Left ventricle myocardium superior (tissue), 1 donor: ENCODE data around the gene TMCO5A. TPM values are rescaled to one million over a fixed set of nuclear protein-coding genes. Genes with fewer than 3 reads are reported as not detected.

ENCODE experiments used
- ATAC-seq: fragments of 200-7000 bp; cut with Tn5 transposase; one replicate; pipeline ENCODE4 v1.9.1; 2020; ENCODE audit warnings: mild to moderate bottlenecking, moderate library complexity
- DNase-seq: peaks from one replicate; pipeline ENCODE4 v3.0.0-alpha.2; 2020
- intact Hi-C: fragments of 100-400 bp; cut with micrococcal nuclease; formaldehyde crosslinking; loops from one replicate; pipeline ENCODE4 v1.11.0; 2022
- long read RNA-seq: library from polyadenylated mRNA; unstranded; transcript quantifications from one replicate; pipeline ENCODE4 v2.0.0, GENCODE V29; 2021
- total RNA-seq: library from RNA; stranded (reverse); fragmentation: NEBNext Ultra II Directional; extraction: Animal tissue kit (Norgen Biotek cat#: 25700); gene quantifications from one replicate; pipeline ENCODE4 v1.2.1, GENCODE V29; 2021
- donor health status: DM: no; HTN: yes; CAD: no; lungs with severe emphysema.

TMCO5A gene
- not detected for total RNA-seq
- long read RNA-seq, result 0 reads

DNA sequence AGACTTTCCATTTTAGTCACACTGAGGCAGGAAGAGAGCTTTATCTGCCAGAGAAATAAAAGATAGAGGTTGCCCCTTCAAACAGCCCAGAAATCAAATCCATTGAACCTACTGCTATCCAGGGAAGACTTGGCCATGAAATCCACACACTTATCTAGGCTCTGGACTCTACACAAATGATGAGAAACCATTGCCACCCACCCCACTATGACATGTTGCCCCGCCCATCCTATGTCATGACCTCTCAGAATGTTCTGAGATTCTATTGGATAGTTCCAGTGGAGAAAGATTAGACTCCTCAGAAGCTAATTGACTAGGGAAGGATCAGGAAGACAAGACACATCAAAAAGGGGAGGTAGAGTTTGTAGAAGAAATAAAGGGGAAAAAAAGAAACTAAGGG is at the start of gene TMCO5A:
TSS of gene TMCO5A (plus strand) at position 301 of the 400 bp plus-strand sequence. CDS start 1,684 bp downstream, outside the sequence.
- ATAC-seq (no peak), DNase-seq (no peak)
- intact Hi-C loops, result no loop called here

DNA sequence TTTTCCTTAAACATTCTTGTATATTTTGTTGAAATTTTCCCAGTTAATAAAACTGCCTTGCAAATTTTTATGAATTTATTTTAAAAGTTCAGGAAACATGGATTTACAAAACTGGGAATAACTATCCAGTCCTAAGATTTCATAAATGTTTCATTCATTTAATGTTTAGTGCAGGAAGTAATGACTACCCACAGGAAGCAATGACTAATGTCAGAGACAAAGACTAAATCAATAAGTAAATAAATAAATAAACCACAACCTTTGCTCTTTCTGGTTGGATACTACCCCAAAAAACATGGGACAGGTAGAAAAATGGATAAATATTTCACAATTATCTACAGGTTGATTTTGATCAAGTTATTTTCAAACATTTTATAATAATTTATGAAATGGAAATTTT is 48.8 kb upstream of the TMCO5A start:
- no peak for DNase-seq
- no peak for ATAC-seq
- intact Hi-C loops, result no loop called here

DNA sequence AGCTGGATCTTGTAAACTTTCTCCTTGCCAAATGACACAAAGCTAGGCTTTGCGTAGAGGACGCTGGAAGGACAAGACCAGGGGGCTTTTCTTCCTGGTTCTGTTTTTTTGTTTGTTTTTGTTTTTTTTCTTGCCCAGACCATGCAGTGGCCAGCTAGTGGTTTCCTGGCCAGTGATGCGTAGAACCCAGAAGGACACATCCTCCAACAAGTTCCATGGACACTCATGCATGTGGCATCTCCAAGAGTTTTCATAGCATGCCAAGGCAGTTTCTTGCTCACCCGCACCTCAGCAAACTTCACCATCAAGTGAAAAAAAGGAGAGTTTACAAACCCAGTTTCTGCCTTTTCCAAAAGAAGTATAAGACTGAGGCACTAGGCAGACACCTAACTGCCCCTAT is 46.1 kb upstream of the TMCO5A start:
- ATAC-seq, result no peak
- DNase-seq, result no peak
- intact Hi-C loops, result no loop called here

DNA sequence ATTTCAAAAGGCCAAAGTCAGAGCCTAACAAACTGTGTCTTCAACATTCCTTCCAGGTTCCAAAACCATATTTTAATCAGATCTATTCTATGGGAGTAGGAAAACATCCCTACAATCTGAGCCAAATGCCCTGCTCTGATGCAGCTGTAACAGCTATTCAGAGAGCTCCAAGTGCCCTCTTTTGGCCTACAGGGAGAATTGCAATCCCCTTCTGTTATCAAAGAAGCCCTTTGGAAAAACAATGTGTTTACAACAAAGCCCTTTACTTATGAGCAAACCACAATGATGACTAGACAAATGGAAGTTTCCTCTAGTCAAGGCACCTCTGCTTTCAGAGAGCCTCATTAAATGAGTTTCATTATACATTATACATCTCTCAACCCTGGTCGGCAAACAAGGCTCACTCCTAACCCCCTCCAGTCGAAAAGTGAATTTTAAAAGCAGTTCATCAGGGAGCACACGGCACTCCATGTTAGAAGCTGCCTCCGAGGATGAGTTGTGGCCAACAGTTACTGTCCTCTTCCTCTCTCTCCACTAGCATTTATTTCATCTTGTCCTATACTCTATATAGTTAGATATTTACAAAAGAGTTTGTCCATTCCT is 42.6 kb upstream of the TMCO5A start:
- ATAC-seq, result peak; percentile 54
- DNase-seq, result no peak
- intact Hi-C loops, result no loop called here

DNA sequence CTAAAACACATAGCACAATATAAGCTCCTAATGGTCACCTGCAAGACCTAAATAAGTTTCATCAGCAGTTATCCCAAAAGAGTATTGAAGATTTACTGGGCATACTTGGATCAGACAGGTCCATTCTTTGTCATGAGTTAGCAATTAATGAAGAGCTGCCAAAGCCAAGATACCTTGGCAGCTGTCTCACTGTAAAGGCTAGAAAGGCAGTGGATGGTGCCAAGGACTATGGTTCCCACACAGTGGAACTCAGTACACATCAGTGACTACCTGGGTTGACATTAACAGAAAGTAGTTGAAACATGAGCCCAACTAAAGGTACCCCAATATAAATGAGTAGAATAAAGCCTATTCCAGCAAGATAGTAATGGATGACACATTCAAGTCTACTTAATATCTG is 41.1 kb upstream of the TMCO5A start:
- DNase-seq, result no peak
- ATAC-seq, result peak; percentile 85
- intact Hi-C loops, result no loop called here

DNA sequence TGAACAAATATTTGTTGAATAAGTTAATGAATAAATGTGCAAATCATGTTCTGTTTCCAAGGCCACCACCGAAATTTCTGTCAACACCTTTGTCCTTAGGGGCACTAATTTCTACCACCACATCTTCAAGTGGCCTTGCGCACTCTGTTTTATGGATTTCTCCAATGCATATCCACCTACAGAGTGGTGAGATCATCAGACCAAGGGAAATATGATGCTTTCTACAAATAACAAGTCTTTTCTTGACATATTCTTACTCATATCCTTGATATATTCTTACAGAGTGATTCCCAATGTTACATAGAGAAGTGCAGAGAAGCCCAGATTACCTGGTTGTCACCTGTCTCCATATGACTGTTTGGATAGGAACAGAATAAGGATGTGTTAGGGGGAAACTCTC is 36.1 kb upstream of the TMCO5A start:
- ATAC-seq (no peak), DNase-seq (no peak)
- intact Hi-C loops, result no loop called here

DNA sequence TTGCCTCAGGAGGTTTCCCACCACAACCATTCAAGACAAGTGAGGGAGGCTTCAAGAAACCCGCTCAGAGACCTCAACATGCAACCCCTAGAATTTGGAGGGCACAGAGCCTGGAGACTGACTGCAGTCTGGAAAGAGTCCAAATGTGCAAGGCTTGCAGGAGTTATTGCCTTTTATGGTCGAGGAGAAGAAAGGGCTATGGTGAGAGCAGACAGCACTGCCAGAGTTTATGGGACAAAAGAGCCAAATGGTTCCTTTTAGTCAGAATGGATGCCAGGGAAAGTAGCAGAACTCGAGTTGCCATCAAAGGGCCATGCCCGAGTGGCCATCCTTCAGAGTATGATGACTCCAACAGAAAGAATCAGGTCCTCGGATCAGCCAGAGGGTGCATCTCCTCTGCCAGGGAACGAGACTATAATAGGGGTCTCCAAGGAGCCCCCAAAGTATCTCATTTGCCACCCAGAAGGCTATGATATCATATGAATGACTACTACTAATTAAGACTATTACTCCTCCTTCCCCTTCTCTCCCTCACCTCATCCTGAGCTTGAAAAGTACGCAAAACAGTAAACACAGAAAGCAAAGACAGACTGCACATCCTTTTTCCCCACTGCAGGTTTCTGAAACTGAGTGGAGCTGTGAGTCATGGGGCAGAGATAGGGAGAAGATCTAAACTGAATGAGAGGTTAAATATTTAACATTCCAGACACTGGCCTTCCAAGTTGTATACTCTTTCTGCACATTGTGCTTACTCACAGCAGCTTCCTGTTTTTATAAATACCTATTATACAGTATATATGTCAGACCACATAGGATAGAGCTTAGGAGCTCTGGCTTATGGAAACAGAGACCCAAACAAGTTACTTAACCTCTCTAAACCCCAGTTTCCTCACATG is 33.9 kb upstream of the TMCO5A start:
- intact Hi-C loops, result no loop called here
- DNase-seq, result no peak
- ATAC-seq, result no peak

DNA sequence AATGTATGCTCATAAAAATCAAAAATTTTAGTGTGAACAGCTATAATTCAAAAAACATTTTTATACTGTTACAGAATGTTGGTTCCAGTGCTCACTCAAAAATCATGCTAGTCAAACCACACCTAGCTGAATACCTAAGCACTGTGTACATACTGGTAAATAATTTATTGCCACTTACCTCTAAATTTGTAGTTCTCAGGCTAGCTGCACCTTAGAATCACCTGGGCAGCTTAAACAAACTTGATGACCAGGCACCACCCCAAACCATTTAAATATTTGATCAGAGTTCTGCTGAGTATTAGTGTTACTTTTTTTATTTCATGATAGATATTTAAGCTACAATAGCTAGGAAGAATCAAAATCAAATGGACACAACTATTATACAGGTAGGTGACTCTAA is 32.3 kb upstream of the TMCO5A start:
- ATAC-seq (no peak), DNase-seq (no peak)
- intact Hi-C loops, result no loop called here

DNA sequence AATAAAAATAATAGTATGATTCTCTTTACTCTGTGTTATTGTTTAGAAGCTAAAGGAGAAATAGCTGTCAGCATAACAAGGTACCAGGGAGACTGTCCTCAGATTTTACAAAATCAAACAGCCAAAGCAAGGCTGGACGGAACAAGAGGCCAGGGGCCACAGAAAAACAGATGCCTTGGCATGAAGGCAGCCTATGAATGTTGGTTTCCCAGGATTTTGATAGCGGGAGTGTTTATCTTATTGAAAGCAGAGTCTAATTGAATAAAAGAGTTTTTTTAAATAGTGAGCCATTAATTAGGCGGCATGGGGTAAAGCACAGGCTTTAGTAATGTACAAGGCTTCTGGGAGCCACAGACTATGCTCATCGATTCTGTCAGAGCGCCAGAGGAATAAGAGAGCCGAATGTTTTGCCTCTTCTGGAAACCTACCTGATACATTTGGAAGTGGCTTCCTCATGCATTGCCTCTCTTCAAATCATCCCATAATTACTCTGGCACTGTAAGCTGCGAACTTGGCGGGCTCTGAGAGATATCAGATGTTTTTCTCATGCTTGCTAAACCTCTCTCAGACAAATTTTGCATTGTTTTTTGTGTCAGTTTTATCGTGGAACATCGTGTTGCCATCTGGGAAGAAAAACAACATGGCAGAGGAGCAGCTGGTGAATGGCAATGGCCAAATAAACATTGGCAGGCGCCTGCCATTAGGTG is 30.4 kb upstream of the TMCO5A start:
- DNase-seq (no peak), ATAC-seq (no peak)
- intact Hi-C loops, result no loop called here

DNA sequence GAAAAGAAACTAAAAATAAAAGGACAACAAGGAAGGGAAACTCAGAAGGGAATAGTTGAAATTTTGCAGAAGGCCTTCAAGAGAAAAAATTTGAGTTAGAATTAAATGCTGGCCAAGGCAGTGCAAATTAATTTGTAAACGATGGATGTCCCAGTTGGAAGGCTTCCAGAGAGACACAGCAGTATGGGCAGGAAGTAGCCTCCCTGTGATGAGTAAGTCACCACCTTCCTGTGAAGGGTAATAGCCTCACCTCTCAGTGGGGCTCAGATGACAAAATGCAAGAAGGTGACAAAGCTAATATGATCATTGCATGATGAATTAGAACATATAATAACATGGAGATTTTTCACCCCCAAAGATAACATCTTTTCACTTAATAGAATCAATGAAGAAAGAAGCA is 27.3 kb upstream of the TMCO5A start:
- no peak for DNase-seq
- no peak for ATAC-seq
- intact Hi-C loops, result no loop called here

DNA sequence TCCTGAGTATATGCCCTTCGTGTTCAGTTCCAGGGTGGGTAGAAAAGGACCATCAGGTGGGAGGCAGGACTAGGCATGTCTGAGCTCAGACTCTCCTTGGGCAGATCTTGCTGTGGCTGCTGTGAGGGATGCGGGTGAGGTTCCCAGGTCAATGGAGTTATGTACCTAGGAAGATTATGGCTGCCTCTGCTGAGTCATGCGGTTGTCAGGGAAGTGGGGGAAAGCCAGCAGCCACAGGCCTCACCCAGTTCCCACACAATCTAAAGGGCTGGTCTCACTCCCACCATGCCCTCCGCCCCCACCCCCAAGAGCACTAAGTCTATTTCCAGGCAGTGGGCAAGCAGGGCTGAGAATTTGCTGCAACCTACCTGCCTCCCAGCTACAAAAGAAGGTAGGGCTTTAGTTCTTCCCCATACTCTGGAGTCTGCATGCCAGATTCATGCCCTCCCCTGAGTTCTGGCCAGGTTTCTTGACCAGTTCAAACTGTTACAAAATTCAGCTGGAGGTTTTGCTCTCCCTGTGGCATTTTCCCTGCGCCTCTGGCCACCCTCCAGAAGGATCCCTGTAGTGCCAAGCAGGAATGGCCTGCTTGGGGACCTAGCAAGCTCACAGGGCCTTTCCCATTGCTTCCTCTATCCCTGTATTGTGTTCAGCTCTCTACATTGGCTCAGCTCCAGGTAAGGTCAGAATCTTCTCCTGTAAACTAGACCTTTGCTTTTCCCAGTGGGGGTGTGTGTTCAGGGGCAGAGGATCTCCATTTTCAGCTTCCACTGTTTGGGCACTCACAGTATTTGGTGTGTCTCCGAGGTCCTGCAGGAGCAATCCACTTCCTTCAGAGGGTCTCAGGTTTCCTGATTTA is 12.7 kb upstream of the TMCO5A start:
- intact Hi-C loops, result no loop called here
- no peak for DNase-seq
- ATAC-seq, result no peak

DNA sequence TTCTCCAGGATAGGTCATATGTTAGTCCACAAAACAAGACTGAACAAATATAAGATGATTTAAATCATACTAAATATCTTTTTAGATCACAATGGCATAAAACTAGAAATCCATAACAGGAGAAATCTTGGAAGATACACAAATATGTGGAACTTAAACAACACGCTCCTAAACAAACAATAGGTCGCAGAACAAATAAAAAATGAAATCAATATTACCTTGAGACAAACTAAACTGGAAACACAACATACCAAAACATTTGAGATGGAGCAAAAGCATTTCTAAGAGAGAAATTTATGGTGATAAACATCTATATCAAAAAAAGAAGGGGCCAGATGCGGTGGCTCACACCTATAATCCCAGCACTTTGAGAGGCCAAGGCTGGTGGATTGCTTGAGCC is 8.3 kb upstream of the TMCO5A start:
- DNase-seq (no peak), ATAC-seq (no peak)
- intact Hi-C loops, result no loop called here

DNA sequence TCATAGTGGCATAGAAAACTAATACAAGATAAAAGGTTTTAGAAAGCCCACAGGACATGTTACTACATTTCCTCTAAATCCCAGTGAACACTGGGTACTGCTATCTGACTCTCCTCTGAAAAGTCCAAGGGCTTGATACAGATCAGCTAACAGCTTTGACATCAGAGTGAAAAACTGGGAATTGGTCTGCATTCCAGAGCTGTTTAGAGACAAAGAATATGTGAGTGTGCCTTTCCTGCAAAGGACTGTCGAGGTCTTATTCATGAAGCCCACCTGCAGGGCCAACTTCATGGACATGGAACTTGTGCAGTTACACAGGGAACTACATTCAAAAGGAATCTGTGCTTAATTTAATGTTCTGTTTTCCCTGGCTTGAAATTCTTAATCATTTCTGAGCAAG is 5.2 kb upstream of the TMCO5A start:
- no peak for DNase-seq
- no peak for ATAC-seq
- intact Hi-C loops, result no loop called here

DNA sequence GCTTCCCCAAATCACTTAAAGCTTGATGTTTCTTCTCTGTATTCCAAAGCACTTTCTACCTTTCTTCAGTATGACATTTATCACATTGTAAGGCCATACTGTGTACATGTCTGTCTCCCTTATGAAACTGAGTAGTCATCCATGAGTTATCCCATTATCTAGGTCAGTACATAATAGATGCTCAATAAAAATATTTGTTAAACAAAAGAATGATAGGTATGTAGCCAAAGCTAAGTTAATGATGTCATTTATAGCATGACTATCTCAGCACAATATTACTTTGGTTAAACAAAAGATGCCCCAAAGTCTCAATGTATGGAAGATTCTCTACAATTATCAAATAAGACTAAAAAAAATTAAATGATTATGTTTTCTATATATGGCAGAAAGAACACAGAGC is 3.1 kb upstream of the TMCO5A start:
- DNase-seq, result no peak
- ATAC-seq, result no peak
- intact Hi-C loops, result no loop called here

DNA sequence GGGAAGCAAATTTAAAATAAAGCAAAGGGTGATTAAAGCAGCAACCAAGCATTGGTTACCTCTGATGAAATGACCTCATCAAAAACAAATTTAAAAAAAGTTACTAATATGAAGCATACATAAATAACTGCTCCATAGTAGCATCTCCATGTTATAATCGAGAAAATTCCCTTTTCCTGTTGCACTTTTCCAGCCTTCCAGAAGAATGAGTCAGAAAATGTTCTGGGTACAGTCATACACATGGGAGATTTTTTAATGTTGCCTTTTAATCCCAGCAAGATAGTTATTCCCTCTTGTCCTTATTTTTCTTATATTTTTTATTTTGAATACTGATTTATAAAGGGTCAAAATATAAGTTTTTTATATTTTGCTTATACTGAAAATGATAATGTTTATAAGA is 2.6 kb upstream of the TMCO5A start:
- no peak for ATAC-seq
- intact Hi-C loops, result no loop called here
- DNase-seq, result no peak

DNA sequence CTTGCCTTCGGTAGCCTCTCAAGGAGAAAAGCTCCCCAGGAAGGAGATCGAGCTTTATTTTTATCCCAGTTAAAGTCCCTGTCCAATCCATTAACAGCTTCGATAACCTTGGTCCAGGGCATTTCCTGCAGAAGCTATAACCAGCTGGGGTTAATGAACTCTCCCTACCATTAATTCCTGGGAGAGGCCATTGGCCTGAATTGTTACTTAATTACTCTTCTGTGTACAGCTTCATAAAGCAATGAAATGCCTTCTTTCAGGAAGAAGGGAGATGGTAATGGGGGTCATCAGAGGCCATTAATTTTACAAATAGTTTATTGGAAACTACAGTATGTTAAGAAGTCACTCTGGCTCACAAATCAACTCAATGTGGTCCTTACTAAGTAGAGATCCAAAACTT is 1.9 kb upstream of the TMCO5A start:
- DNase-seq, result no peak
- ATAC-seq, result no peak
- intact Hi-C loops, result no loop called here

DNA sequence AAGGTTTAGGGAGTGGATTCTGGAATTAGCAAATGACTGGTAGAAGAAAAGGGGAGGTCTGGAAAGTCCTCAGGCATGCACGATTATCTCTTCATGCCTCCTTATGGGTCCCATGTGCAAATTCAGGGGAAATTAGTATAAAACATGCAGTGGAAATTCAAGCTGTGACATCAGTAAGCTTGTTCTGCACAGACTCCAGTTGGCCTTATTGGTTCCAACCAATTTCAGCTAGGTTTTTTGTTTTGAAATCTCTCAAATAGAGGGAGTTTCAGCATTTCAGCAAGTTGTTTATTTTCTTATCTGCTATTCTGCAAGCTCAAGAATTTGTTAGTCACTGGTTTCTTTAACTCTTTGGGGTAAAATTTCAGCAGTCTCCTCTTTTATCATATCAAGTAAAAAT is 774 bp upstream of the TMCO5A start:
- DNase-seq (no peak), ATAC-seq (no peak)
- intact Hi-C loops, result no loop called here

DNA sequence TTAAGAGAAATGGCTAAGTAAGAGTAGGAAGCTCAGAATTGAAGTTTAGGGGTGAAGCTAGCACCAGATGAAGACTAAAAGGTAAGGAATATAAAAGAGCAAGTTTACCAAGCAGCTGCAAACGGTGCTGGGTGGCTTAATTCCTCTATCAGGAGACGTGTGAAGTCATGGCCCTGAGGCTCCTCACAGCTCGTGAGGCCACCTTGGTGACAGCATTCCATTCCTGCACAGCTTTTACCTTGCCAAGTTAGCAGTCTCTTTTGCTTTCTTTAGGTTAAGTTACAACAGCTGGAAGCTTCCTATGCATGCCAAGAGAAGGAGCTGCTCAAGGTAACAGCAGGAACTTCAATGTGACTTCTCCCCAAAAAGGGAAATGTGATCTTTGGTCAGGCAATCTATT is 6.4 kb downstream of the TMCO5A start:
- DNase-seq, result no peak
- no peak for ATAC-seq
- intact Hi-C loops, result no loop called here

DNA sequence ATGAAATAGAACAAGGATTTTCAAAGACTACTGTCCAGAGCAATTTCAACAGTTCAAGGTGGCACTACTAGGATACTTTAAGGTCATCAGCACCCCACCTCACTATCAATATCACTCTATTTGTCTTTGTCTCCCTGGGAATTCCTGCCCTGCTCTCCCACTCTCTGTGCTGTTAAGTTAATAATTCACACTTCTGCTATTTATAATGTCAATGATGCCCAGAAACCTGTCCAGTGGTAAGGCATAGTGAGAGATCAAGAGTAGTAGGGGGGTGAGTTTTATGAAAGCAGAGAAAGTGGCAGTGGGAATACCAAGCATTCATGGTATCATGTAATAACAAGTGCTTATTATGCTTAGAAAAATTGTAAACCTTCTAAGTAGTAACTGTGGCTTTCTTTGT is 7.3 kb downstream of the TMCO5A start:
- ATAC-seq, result no peak
- no peak for DNase-seq
- intact Hi-C loops, result no loop called here

DNA sequence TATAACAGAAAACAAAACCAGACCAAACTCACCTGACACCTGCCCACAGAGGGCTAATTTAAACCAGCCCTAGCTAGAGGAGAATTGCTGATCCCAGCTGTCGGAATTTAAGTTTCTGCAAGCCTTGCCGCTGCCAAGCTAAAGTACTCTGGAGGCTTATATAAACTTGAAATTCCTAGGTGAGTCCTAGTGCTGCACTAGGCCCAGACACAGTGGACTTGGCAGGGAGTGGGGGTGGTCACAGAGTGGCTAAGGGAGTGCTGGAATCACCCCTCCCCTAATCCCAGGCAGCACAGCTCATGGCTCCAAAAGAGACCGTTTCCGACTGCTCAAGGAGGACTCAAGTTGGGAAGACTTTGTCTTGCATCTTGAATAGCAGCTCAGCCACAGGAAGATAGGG is 17.6 kb downstream of the TMCO5A start:
- no peak for DNase-seq
- intact Hi-C loops, result no loop called here

More for the DNA sequence above, 17.6 kb downstream of the TMCO5A start:
- ATAC-seq, result no peak
